ENCODE measurements around the gene GSC.

GRCh38 chr14:94797887-94798286 is 28.0 kb upstream of the GSC start:
- TF ChIP-seq, protein P1, sequence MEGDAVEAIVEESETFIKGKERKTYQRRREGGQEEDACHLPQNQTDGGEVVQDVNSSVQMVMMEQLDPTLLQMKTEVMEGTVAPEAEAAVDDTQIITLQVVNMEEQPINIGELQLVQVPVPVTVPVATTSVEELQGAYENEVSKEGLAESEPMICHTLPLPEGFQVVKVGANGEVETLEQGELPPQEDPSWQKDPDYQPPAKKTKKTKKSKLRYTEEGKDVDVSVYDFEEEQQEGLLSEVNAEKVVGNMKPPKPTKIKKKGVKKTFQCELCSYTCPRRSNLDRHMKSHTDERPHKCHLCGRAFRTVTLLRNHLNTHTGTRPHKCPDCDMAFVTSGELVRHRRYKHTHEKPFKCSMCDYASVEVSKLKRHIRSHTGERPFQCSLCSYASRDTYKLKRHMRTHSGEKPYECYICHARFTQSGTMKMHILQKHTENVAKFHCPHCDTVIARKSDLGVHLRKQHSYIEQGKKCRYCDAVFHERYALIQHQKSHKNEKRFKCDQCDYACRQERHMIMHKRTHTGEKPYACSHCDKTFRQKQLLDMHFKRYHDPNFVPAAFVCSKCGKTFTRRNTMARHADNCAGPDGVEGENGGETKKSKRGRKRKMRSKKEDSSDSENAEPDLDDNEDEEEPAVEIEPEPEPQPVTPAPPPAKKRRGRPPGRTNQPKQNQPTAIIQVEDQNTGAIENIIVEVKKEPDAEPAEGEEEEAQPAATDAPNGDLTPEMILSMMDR (IDR thresholded peaks at IDR 0.05; ENCODE audit: low read depth, low read length), result no peak
- no peak for TF ChIP-seq EZH2phosphoT487 (IDR thresholded peaks at IDR 0.05; ENCODE audit: low read depth)
